Neuron (in vitro differentiated cells): ENCODE results near the gene CRTC1.

ENCODE experiments used
- H2AFZ ChIP-seq: one replicate; pipeline ENCODE4 v1.6.1; 2013; ENCODE audit warnings: low read depth, mild to moderate bottlenecking, inconsistent platforms, low read length, moderate library complexity
- H3K27me3 ChIP-seq: one replicate; pipeline ENCODE4 v1.6.1; 2013; ENCODE audit warnings: low read length; ENCODE audit not compliant: insufficient read depth
- H3K36me3 ChIP-seq: one replicate; pipeline ENCODE4 v1.6.1; 2013; ENCODE audit warnings: low read length; ENCODE audit not compliant: insufficient read depth
- H3K4me1 ChIP-seq: one replicate; pipeline ENCODE4 v1.6.1; 2013; ENCODE audit warnings: low read length; ENCODE audit not compliant: insufficient read depth
- H3K4me3 ChIP-seq: 2 replicates; pipeline ENCODE4 v1.5.1; 2013; ENCODE audit warnings: mild to moderate bottlenecking, low read length, moderate library complexity
- H3K9me3 ChIP-seq: one replicate; pipeline ENCODE4 v1.6.1; 2013; ENCODE audit warnings: low read length

CRTC1 gene

GRCh38 chr19:18746401-18747325, 63.2 kb downstream of the CRTC1 start:
- H3K4me1 ChIP-seq: peaks cover 4% of the 10 kb centered on the region
- no peak overlapping the region for H3K4me3 ChIP-seq
- peaks cover 14% of the 10 kb centered on the region for H3K36me3 ChIP-seq
- no peaks in the 10 kb centered on the region for H3K9me3 ChIP-seq
- H2AFZ ChIP-seq: no peak overlapping the region
- no peaks in the 10 kb centered on the region for H3K27me3 ChIP-seq

- no peak overlapping the region for H2AFZ ChIP-seq
- H3K4me1 ChIP-seq: peaks cover 4% of the 10 kb centered on the region
- H3K9me3 ChIP-seq: peaks cover 3% of the 10 kb centered on the region
- peaks cover 19% of the 10 kb centered on the region for H3K36me3 ChIP-seq
- no peaks in the 10 kb centered on the region for H3K27me3 ChIP-seq
- no peak overlapping the region for H3K4me3 ChIP-seq
These were observed 66.1 kb downstream of the CRTC1 start for GRCh38 chr19:18749362-18750231.

GRCh38 chr19:18750295-18750970, 67.0 kb downstream of the CRTC1 start:
- Histone ChIP-seq H3K4me3 (no peak overlapping the region), H2AFZ (no peak overlapping the region), H3K36me3 (peaks cover 22% of the 10 kb centered on the region), H3K4me1 (peaks cover 4% of the 10 kb centered on the region), H3K9me3 (peaks cover 3% of the 10 kb centered on the region), H3K27me3 (no peaks in the 10 kb centered on the region)

GRCh38 chr19:18751571-18751970, 68.1 kb downstream of the CRTC1 start:
- Histone ChIP-seq H3K27me3 (no peaks in the 10 kb centered on the region), H3K4me3 (no peak overlapping the region), H3K36me3 (peaks cover 25% of the 10 kb centered on the region), H3K9me3 (peaks cover 3% of the 10 kb centered on the region), H2AFZ (no peak overlapping the region), H3K4me1 (peaks cover 1% of the 10 kb centered on the region)

- H3K4me3 ChIP-seq: no peak overlapping the region
- no peaks in the 10 kb centered on the region for H3K27me3 ChIP-seq
These were observed 71.0 kb downstream of the CRTC1 start for GRCh38 chr19:18754501-18754900.

GRCh38 chr19:18756896-18757295, 73.4 kb downstream of the CRTC1 start:
- no peaks in the 10 kb centered on the region for H3K27me3 ChIP-seq
- peaks cover 11% of the 10 kb centered on the region for H3K36me3 ChIP-seq
- peaks cover 3% of the 10 kb centered on the region for H3K9me3 ChIP-seq
- H3K4me1 ChIP-seq: no peaks in the 10 kb centered on the region
- H2AFZ ChIP-seq: no peak overlapping the region
- H3K4me3 ChIP-seq: no peak overlapping the region

More at GRCh38 chr19:18754501-18754900, 71.0 kb downstream of the CRTC1 start:
- Histone ChIP-seq H3K4me1 (no peaks in the 10 kb centered on the region), H3K9me3 (peaks cover 3% of the 10 kb centered on the region), H3K36me3 (peaks cover 25% of the 10 kb centered on the region), H2AFZ (no peak overlapping the region)

GRCh38 chr19:18759304-18759994, 76.0 kb downstream of the CRTC1 start:
- Histone ChIP-seq H3K4me1 (no peaks in the 10 kb centered on the region), H2AFZ (no peak overlapping the region), H3K27me3 (no peaks in the 10 kb centered on the region), H3K9me3 (no peaks in the 10 kb centered on the region), H3K36me3 (peaks cover 9% of the 10 kb centered on the region), H3K4me3 (no peak overlapping the region)

- no peaks in the 10 kb centered on the region for H3K9me3 ChIP-seq
- H3K4me1 ChIP-seq: no peaks in the 10 kb centered on the region
- H2AFZ ChIP-seq: no peak overlapping the region
- no peaks in the 10 kb centered on the region for H3K27me3 ChIP-seq
- peaks cover 9% of the 10 kb centered on the region for H3K36me3 ChIP-seq
- no peak overlapping the region for H3K4me3 ChIP-seq
These were observed 76.5 kb downstream of the CRTC1 start for GRCh38 chr19:18759995-18760426.

- no peak overlapping the region for H3K4me3 ChIP-seq
- no peaks in the 10 kb centered on the region for H3K27me3 ChIP-seq
- H3K9me3 ChIP-seq: no peaks in the 10 kb centered on the region
- H3K4me1 ChIP-seq: no peaks in the 10 kb centered on the region
- H3K36me3 ChIP-seq: peaks cover 6% of the 10 kb centered on the region
- H2AFZ ChIP-seq: no peak overlapping the region
These were observed 77.2 kb downstream of the CRTC1 start for GRCh38 chr19:18760440-18761383.

GRCh38 chr19:18761531-18762110, 78.1 kb downstream of the CRTC1 start:
- Histone ChIP-seq H3K4me1 (no peaks in the 10 kb centered on the region), H3K4me3 (no peak overlapping the region), H3K27me3 (no peaks in the 10 kb centered on the region), H3K9me3 (no peaks in the 10 kb centered on the region), H3K36me3 (peaks cover 3% of the 10 kb centered on the region), H2AFZ (no peak overlapping the region)
